Measurements from ENCODE around the gene CLPTM1L.

GRCh38 chr5:1332461-1333001 is 12.4 kb downstream of the CLPTM1L start:
- TF ChIP-seq CTCF (conservative IDR thresholded peaks at IDR 0.05; ENCODE audit: low read length) (no peak), EZH2phosphoT487 (IDR thresholded peaks at IDR 0.05; ENCODE audit: borderline replicate concordance, low read depth, low read length) (no peak)
